Placental epithelial cell (primary cell): ENCODE results near the gene MROH2A. TPM values are rescaled to one million over a fixed set of nuclear protein-coding genes. Genes with fewer than 3 reads are reported as not detected.

Experiments used
- total RNA-seq: library from RNA; depleted of rRNA; stranded (reverse); fragments of >200 nt; gene quantifications from 2 replicates; pipeline ENCODE4 v1.2.3, GENCODE V29; 2012

Gene MROH2A
- total RNA-seq, result not detected in 2 replicates

GRCh38 chr2:233778030-233778429, at the start of gene MROH2A:
TSS of gene MROH2A (plus strand) at chr2:233778330. CDS start at chr2:233779359, 1,029 bp downstream.

GRCh38 chr2:233728723-233729301, 49.3 kb upstream of the MROH2A start, which contains the start of gene UGT1A3:
TSS of gene UGT1A3 (plus strand) at chr2:233729042. CDS start at chr2:233729127, 85 bp downstream.

GRCh38 chr2:233760043-233760442, 18.1 kb upstream of the MROH2A start, which contains the start of gene UGT1A1:
TSS of gene UGT1A1 (plus strand) at chr2:233760270. CDS start at chr2:233760288, 18 bp downstream.

GRCh38 chr2:233854241-233854981, 76.3 kb downstream of the MROH2A start, which contains the start of gene HJURP:
TSS of gene HJURP (minus strand) at chr2:233854535. CDS start at chr2:233854500, 35 bp downstream.

GRCh38 chr2:233867993-233868532, 89.9 kb downstream of the MROH2A start, which contains the start of gene MSL3B:
TSS of gene MSL3B (minus strand) at chr2:233868386.

Other genes with a start within 250 kb of the MROH2A start
- 44.0 and 47.7 TPM in 2 replicates for gene USP40, start 211.5 kb upstream of the MROH2A start, total RNA-seq
- gene UGT1A8, start 160.7 kb upstream of the MROH2A start, total RNA-seq, result not detected in 2 replicates
- not detected in 2 replicates for gene UGT1A10, start 141.9 kb upstream of the MROH2A start, total RNA-seq
- not detected in 2 replicates for gene UGT1A9, start 106.4 kb upstream of the MROH2A start, total RNA-seq
- gene UGT1A7, start 96.4 kb upstream of the MROH2A start, total RNA-seq, result 0.33 and 0.39 TPM in 2 replicates
- gene UGT1A6, start 85.4 kb upstream of the MROH2A start, total RNA-seq, result 0.79 and 6.9 TPM in 2 replicates
- gene UGT1A5, start 65.4 kb upstream of the MROH2A start, total RNA-seq, result 0.22 TPM in 1 of 2 replicates, not detected in the other
- 0.33 and 0.39 TPM in 2 replicates for gene UGT1A4, start 59.6 kb upstream of the MROH2A start, total RNA-seq
- 0.43 TPM in 1 of 2 replicates, not detected in the other for gene UGT1A3, start 49.3 kb upstream of the MROH2A start, total RNA-seq
- gene UGT1A1, start 18.1 kb upstream of the MROH2A start, total RNA-seq, result 0.22 TPM in 1 of 2 replicates, not detected in the other
- gene HJURP, start 76.2 kb downstream of the MROH2A start, total RNA-seq, result 7.1 and 7.9 TPM in 2 replicates
- gene TRPM8, start 139.0 kb downstream of the MROH2A start, total RNA-seq, result not detected in 2 replicates